ENCODE data around the gene NRAP. TPM values are rescaled to one million over a fixed set of nuclear protein-coding genes. Genes with fewer than 3 reads are reported as not detected.

Gene NRAP
- polyA plus RNA-seq, 1 donor from 2014 or later: not detected

- Histone ChIP-seq H3K27ac (ENCODE audit: low read length) (no peak overlapping the region), H3K79me2 (replicated peaks; ENCODE audit: insufficient read depth, low read length) (no peaks in the 10 kb centered on the region), H2AFZ (ENCODE audit: low read depth, low read length) (no peak overlapping the region), H3K27me3 (ENCODE audit: insufficient read depth, low read depth, low read length) (no peaks in the 10 kb centered on the region), H3K36me3 (ENCODE audit: insufficient read depth, low read length) (no peaks in the 10 kb centered on the region), H3K9ac (ENCODE audit: low read length) (no peak overlapping the region), H3F3A (ENCODE audit: insufficient read depth, low read length, poor library complexity, severe bottlenecking) (no peaks in the 10 kb centered on the region), H3K4me2 (ENCODE audit: low read length) (no peak overlapping the region), H3K9me3 (ENCODE audit: low read length) (no peaks in the 10 kb centered on the region), H3K9me2 (ENCODE audit: insufficient read depth, low read length) (no peaks in the 10 kb centered on the region), H4K20me1 (ENCODE audit: insufficient read depth) (no peaks in the 10 kb centered on the region), H3K4me3 (ENCODE audit: low read length) (no peak overlapping the region)
- no peak for TF ChIP-seq RAD21 (conservative IDR thresholded peaks at IDR 0.05)
- no peak for TF ChIP-seq REST (IDR thresholded peaks at IDR 0.05; ENCODE audit: borderline replicate concordance)
- TF ChIP-seq POLR2AphosphoS5 (IDR thresholded peaks at IDR 0.05): no peak
- no peak for TF ChIP-seq TAF1 (IDR thresholded peaks at IDR 0.05; ENCODE audit: low read depth)
- TF ChIP-seq MXI1 (conservative IDR thresholded peaks at IDR 0.05; ENCODE audit: poor library complexity, severe bottlenecking): no peak
- no peak for TF ChIP-seq CTCF (IDR thresholded peaks at IDR 0.05; ENCODE audit: poor library complexity, severe bottlenecking)
- TF ChIP-seq EZH2 (IDR thresholded peaks at IDR 0.05; ENCODE audit: borderline replicate concordance, insufficient read depth, low read length, poor library complexity, severe bottlenecking): no peak
- no peak for TF ChIP-seq SMC3 (conservative IDR thresholded peaks at IDR 0.05; ENCODE audit: poor library complexity)
- no peak for TF ChIP-seq EP300 (conservative IDR thresholded peaks at IDR 0.05; ENCODE audit: poor library complexity, severe bottlenecking)
Measured at GRCh38 chr10:113651021-113651420, 12.8 kb downstream of the NRAP start.

- Histone ChIP-seq H3K79me2 (replicated peaks; ENCODE audit: insufficient read depth, low read length) (no peaks in the 10 kb centered on the region), H3K9ac (ENCODE audit: low read length) (no peak overlapping the region), H3K9me2 (ENCODE audit: insufficient read depth, low read length) (no peaks in the 10 kb centered on the region), H3F3A (ENCODE audit: insufficient read depth, low read length, poor library complexity, severe bottlenecking) (no peaks in the 10 kb centered on the region), H3K27ac (ENCODE audit: low read length) (no peak overlapping the region), H3K4me2 (ENCODE audit: low read length) (no peak overlapping the region), H3K36me3 (ENCODE audit: insufficient read depth, low read length) (no peaks in the 10 kb centered on the region), H3K9me3 (ENCODE audit: low read length) (no peaks in the 10 kb centered on the region), H3K27me3 (ENCODE audit: insufficient read depth, low read depth, low read length) (no peaks in the 10 kb centered on the region), H3K4me3 (ENCODE audit: low read length) (no peak overlapping the region), H2AFZ (ENCODE audit: low read depth, low read length) (no peak overlapping the region), H4K20me1 (ENCODE audit: insufficient read depth) (no peaks in the 10 kb centered on the region)
- TF ChIP-seq REST (IDR thresholded peaks at IDR 0.05; ENCODE audit: borderline replicate concordance) (no peak), MXI1 (conservative IDR thresholded peaks at IDR 0.05; ENCODE audit: poor library complexity, severe bottlenecking) (no peak)
Measured at GRCh38 chr10:113650172-113650571, 13.7 kb downstream of the NRAP start.

Measured in neural cell (in vitro differentiated cells).